ENCODE results near the gene KCNQ2.

KCNQ2 gene

DNA sequence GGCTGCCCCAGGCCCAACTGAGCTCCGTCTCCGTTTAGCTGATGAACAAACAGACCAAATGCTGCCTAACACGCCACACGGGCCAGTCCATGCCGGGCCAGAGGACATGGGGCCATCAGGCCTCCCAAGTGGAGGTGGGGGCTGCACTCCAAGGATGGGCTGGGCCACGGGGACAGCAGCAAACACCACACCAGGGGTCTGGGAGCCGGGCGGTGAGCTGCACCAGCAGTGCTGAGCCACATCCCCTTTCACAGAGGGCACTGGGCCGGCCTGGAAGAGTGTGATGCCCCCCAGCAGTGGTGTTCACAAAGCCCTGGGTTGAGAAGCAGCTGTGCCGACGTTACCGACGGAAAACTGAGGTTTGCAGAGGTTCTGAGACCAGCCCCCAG lies 2.7 kb downstream of the KCNQ2 start:
- DNase-seq: no peak

DNA sequence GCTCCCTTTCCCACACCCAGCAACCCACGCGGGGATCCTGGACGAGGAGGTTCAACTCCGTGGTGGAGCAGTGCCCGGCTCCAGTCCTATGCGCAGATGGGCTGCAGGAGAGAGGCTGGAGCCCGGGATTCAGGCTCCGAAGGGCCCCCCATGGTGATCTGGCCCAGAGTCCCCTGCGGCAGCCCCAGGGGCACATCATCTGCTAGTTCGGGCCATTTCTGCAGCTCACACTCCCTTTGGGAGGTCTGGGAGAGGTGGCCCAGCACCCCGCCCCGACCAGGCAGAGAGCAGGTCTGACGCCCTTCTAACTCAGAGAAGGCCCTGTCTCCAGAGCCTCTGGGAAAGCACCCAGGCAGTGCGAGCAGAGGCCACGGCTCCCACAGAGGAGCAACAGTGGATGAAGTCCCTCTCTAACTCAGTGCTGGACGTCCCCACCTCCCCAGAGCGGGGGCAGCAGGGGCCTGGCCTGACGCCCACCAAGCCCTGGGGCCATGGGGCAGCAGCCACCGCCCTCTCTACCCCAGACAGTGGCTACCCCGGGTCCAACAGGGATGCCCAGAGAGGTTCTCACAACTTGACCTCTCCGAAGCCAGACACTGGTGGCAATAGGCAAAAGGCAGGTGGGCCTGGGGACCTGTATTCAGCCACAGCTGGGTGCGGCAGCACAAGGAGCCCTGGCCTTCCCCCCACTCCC lies 3.3 kb downstream of the KCNQ2 start:
- DNase-seq: no peak

DNA sequence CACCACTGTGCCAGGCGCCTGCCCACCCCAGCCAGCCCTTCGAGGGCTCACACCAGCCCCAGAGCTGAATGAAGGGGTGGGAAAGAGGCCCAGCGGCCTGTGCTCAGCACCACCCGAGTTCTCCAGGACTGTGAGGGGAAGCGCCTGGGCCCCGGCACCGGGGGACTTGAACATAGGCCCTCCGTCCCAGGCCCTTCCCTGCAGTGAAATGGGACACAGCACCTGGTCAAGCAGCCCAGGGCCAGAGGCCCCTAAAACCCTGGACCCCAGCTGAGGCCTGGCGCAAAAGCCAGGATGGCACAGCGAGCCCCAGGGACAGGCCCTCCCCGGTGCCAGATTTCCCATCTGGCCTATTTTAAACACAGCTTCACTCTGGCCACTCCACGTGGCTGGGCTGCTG lies 4.0 kb downstream of the KCNQ2 start:
- no peak for DNase-seq

DNA sequence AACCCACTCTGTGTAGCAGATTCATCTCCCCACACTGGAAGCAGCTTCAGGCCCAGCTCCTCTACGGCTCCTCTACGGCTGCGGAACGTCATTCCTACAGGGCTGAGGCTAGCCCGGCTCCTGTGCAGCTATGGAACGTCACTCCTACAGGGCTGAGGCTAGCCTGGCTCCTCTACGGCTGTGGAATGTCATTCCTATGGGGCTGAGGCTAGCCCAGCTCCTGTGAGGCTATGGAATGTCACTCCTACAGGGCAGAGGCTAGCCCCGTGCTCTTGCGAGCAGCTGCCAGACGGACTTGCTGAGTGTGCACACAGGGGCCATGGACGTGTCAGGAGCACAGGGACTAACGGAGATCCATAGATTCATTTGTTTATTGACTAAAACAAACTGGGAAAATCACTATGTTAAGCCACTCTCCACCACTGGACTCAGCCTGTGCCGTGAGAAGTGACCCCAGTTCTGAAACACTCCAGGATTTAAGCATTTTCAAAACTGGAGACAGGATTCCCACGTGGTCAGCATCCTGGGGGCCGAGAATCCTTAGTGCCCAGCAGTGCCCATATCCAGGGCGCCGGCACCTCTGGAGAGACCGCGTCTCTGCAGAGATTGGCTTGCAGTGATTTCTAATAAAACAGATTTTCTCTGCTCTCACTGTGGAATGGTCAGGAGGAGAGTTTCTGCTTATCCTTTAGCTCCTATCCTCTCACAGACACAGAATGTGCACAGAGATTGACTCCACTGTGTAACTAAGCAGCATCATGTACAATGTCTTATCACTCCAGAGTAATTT lies 5.0 kb downstream of the KCNQ2 start:
- no peak for DNase-seq

DNA sequence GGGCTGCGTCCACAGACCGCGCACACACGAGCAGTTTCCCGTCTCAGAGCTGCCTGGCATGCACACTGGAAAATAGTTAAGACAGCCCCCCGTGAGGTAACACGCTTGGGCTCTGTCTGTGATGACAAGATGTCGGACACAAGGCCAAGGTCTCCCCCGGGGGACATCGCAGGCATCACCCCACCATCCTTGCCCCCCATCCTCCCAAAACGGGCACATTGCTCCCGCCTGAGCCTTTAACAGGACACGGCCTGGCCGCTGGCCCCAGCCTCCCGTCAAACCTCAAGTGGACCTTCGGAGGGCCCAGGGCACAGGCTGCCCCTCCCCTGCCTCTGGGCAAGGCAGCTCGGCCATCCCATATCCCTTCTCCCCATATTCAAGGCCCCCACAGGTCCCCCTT lies 5.6 kb downstream of the KCNQ2 start:
- no peak for DNase-seq

- no peak for DNase-seq
Measured at GRCh38 chr20:63466250-63466825, 6.1 kb downstream of the KCNQ2 start.

- no peak for DNase-seq
Measured at GRCh38 chr20:63465380-63466249, 6.8 kb downstream of the KCNQ2 start.

DNA sequence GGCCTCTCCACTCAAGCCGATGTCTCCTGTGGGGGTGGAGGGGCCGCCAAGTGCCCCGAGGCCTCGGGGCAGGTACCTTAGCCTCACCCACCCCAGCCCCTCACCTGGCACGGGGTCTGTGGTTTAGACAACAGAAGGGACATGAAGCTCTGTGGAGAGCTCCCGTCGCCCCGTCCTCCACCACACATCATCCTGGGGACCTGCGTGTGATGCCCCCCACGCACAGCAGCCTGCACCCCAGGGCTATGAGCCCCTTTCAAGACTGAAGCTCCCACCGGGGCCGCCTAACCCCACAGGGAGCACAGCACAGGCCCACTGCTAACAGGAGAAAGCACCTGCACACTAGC lies 8.2 kb downstream of the KCNQ2 start:
- DNase-seq: no peak

DNA sequence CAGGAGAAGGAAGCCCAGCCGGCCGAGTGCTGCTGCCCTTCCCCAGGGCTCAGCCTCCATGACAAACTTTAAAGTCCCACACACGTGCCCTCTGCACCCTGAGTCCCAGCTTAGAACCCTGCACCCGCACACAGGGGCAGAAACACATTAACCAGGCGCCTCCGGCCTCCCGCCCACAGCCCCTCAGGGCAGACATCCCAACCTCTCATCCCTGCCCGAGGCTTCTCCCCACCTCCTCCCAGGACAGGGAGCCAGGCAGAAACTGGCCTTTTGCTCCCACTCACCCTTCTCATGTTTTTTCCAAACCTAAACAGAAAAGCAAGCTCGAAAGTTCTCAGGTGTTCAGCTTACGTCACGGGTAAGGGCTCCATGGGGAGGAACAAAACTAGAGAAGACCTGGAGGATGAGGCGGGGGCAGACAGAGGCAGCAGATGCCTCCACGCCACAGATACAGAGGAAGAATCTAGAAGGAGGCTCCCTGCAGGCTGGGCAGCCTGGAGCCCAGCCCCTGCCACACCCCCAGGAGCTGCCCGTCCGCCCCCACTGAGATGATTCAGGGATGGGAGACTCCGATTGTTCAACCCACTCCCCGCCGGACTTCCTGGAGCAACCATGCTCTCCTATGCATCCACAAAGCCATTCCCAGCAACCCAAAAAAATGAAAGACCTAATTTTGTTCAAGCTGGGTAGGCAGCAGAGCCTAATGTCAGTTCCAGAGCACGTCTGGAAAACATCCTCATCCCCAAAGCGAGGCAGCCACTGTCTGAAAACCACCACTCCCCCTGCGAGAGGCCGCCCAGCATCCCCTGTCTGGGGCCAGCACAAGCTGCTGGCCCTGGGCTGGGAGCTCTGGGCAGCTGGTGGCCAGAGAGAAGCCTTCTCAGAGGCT lies 8.8 kb downstream of the KCNQ2 start:
- no peak for DNase-seq

DNA sequence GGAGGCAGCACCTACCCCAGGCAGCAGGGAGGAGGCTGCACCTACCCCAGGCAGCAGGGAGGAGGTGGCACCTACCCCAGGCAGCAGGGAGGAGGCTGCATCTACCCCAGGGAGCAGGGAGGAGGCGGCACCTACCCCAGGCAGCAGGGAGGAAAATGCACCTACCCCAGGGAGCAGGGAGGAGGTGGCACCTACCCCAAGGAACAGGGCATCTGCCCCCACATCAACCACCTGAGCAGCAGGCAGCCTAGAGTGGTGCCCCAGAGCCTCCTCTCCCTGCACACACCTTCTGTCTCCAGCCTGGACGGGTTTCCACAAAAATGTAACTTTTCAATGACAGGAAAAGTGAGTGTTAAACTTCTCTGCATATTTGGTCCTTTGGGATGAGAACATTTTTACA lies 10.2 kb downstream of the KCNQ2 start:
- no peak for DNase-seq

- DNase-seq: no peak
Measured at GRCh38 chr20:63461104-63461763, 11.2 kb downstream of the KCNQ2 start.

- DNase-seq: no peak
Measured at GRCh38 chr20:63459070-63459380, 13.4 kb downstream of the KCNQ2 start.

DNA sequence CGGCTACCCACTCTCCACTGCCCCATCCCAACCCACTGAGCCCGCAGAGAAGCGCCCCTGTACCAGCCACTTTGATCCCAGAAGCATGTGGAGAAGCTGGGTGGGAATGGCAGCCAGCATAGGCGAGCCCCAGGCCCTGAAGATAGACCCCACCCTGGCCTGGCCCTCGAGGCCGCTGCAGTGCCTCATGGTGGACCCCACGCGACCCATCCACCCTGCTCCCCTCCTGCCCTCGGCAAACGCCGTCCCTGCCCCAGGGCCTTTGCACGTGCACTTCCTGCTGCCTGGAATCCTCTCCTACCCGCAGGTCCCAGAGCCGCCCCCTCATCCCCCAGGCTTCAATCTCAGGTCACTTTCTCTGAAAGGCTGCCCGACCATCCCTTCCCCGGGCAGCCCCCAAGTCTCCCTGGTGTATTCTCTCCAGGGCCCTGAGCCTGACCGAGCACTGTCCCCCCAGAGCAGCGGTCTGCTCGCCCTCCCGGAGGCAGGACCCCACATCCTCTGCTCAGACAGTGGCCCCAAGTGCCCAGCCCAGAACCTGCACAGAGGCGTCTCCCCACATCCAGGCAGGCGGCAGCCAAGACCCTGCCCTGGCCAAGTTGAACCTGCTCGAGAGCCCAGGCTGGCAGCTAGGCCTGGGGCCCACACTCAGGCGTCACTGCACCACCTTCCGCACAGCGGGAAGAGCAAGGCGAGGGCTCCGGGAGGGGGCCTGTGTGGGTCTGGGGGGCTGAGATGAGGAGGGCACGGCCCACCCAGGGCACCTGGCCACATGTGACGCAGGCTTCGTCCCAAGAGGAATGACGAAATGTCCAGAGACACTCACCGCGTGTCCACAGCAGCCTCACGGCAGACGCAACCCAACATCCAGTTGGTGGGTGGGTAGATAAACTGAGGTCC lies 14.0 kb downstream of the KCNQ2 start:
- DNase-seq: no peak

DNA sequence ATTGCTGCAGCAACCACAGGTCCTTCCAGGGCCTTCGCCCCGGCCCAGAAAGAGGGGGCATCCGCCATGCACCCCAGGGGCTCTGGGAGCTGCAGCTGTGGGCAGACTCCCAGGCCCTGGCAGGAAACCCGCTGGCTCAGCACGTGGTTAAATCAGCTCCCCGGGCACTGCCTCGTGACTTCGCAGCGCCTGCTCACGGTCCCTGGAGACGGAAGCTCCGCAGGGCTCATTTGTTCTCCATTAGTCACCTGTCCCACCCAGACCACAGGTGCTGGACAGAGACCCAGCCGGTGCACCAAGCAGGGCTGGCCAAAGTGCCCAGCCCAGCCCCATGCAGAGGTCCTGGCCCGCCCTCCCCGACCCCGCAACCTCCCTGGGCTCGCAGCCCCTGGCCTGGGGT lies 14.7 kb downstream of the KCNQ2 start:
- DNase-seq: no peak

DNA sequence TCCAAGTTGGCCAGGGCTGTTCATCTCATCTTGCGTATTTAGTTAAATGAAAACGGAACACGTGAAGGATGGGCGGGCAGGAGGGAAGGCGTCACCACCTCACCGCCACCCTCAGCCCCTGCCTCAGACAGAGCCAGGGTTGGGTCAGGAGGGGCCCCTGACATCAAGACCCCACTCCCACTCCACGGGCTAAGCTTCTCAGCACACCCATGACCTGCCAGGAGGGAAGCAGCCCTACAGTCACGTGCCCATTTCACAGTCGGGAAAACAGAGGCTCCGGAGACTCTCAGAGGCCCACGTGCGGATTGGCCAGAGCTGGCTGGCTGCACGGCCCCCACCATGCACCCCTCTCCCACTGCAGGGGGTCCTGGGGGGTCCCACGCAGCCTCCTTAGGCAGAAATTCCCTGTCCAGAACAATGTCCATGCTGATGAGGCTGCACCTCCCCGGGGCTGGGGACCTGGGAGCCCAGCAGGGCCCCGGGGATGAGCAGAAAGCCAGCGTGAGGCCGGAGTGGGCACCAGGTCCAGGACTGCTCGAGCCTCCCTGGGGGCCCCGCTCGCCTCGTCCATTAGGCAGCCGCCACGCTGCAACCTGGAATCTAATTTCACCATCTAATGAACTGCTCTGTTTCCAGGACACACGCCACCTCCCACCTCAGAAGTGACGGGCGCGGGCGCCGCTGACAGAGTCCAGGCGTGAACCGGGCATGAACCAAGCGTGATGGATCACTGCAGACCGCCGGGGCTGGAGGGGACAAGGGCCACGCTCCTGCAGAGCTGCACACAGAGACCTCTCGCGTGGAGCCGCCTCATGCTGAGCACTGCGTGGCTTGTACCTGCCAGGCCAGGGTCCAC lies 15.8 kb downstream of the KCNQ2 start:
- DNase-seq: no peak

DNA sequence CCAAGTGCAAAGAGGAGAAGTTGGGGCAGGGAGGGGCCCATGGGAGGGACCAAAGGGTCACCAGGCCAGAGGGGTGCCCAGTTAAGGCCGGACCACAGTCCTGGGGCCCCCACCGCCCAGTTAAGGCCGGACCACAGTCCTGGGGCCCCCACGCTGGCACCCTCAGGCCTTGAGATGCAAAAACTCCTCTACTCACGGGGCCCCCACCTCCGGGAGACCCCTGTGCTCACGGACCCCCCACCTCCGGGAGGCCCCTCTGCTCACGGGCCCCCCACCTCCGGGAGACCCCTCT lies 16.9 kb downstream of the KCNQ2 start:
- DNase-seq: no peak

- no peak for DNase-seq
Measured at GRCh38 chr20:63454731-63455567, 17.5 kb downstream of the KCNQ2 start.

DNA sequence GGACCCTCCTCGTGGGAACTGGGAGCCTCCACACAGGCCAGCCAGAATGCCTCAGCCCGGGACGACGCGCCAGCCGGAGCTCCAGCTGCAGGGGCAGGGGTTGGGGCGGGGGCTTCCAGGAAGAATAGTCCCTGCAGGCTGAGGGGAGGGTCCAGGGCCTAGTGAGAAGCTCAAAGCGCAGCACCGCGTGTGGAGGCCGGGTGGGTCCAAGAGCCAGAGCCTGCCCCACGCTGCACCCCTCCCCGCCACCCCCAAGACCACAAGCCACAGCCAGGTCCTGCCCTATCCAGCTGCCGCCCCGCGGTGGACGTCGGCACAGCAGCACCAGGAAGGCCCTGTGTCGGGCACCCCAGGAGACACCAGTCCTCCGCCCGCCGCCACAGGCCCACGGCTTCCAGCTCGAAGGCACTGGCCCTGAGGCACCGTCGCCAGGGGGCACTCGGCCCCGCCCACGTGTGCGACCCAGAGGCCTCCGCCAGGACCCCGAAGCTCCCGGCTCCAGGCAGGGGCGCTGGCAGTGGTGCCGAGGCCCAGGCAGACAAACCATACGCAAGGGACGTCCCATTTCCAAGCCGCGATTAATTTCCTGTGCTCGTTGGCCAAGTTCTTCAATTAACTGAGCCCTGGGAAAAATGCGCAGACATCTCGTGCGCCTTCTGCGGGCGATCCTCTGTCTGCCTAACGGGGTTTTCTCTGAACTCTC lies 19.5 kb downstream of the KCNQ2 start:
- DNase-seq: no peak

DNA sequence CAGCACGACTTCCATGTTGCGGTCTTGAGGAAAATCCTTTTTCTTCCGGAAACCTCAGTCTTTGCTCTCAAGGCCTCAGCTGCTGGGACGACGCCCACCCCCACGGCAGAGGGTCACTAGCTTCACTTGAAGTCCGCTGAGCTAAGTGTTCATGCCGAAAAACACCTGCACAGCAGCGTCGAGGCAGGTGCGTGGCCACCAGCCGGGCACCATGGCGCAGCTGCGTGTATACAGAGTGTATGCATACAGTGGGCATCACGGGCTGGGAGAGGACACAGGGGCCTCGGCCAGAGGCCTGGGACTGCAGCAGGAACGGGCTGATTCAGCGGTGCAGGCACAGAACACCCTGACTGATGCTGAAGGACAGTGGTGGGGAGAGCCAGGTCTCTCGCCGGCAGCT lies 20.1 kb downstream of the KCNQ2 start:
- DNase-seq: no peak
